GM12878 (cell line): Measurements from ENCODE around the gene ITPKB. TPM values are rescaled to one million over a fixed set of nuclear protein-coding genes. Genes with fewer than 3 reads are reported as not detected.

ENCODE experiments used
- ATAC-seq: fragments of 200-7000 bp; cut with Tn5 transposase; 3 replicates; pipeline ENCODE4 v1.9.1; 2020; ENCODE audit warnings: mild to moderate bottlenecking, moderate library complexity
- BruUV-seq: library from RNA; stranded (reverse); fragments of 400-500 nt; replicated peaks from 2 replicates; lab custom pipeline; 2021; lab: Mats Ljungman, UMichigan
- CTCF ChIA-PET: fragments of 300-600 bp; sonication (Branson Sonifier 250); formaldehyde crosslinking; extraction: SDS; loops from one replicate; lab custom pipeline; 2021; ENCODE audit warnings: inconsistent platforms; lab: Yijun Ruan, JAX
- POLR2A ChIA-PET: fragments of 350-600 bp; formaldehyde crosslinking; extraction: SDS; loops from one replicate; lab custom pipeline; 2021; ENCODE audit warnings: inconsistent platforms; lab: Charles Lee
- RAD21 ChIA-PET: fragments of 300-600 bp; sonication (Branson Sonifier 250); formaldehyde crosslinking; loops from one replicate; lab custom pipeline; 2023; ENCODE audit warnings: antibody characterized with exemption; ENCODE audit not compliant: unreplicated experiment; lab: Charles Lee
- SMC1A ChIA-PET: fragments of 300-600 bp; sonication (Branson Sonifier 250); formaldehyde crosslinking; loops from one replicate; lab custom pipeline; 2023; ENCODE audit not compliant: unreplicated experiment, uncharacterized antibody; lab: Charles Lee
- DNase-seq: peaks from one replicate; pipeline ENCODE4 v3.0.0-alpha.2; 2011; ENCODE audit warnings: low read depth, low spot score
- FAIRE-seq: peaks from 3 replicates; lab custom pipeline; 2011; peaks lifted over from hg19 to GRCh38; lab: Jason Lieb, UNC
- H2AFZ ChIP-seq: 2 replicates; pipeline ENCODE4 v1.6.0; 2011; ENCODE audit warnings: low read depth, low read length, control low read depth; ENCODE audit not compliant: control insufficient read depth
- H3K27ac ChIP-seq: 2 replicates; pipeline ENCODE4 v1.5.1; 2011; ENCODE audit warnings: control low read depth; ENCODE audit not compliant: control insufficient read depth, insufficient read depth
- H3K27me3 ChIP-seq, 2 experiments: replicated peaks in 1 of 2; 2 replicates each; pipeline versions ENCODE4 v1.6.0 to v1.6.1; 2011; ENCODE audit warnings: low read length in 1 of 2; ENCODE audit not compliant: control insufficient read depth in 2 of 2, insufficient read depth in 2 of 2
- H3K36me3 ChIP-seq, 2 experiments: 2 replicates each; pipeline ENCODE4 v1.5.1; 2011; ENCODE audit warnings: low read length in 1 of 2; ENCODE audit not compliant: control insufficient read depth in 2 of 2, insufficient read depth in 2 of 2
- H3K4me1 ChIP-seq: 2 replicates; pipeline ENCODE4 v1.6.1; 2011; ENCODE audit warnings: mild to moderate bottlenecking, low read length, moderate library complexity, mixed read lengths; ENCODE audit not compliant: control insufficient read depth, insufficient read depth
- H3K4me2 ChIP-seq: 2 replicates; pipeline ENCODE4 v1.6.0; 2011; ENCODE audit warnings: control low read depth; ENCODE audit not compliant: control insufficient read depth, insufficient read depth
- H3K4me3 ChIP-seq: fragments of 200-600 bp; sonication (generic); 2 replicates; pipeline ENCODE4 v1.5.1; 2016
- H3K79me2 ChIP-seq: 2 replicates; pipeline ENCODE4 v1.6.0; 2011; ENCODE audit warnings: low read length; ENCODE audit not compliant: control insufficient read depth, insufficient read depth
- H3K9ac ChIP-seq: 2 replicates; pipeline ENCODE4 v1.8.0; 2011; ENCODE audit warnings: low read length, control low read depth, mixed read lengths; ENCODE audit not compliant: control insufficient read depth, insufficient read depth
- H3K9me3 ChIP-seq: replicated peaks from 3 replicates; pipeline ENCODE4 v1.5.1; 2011; ENCODE audit warnings: mild to moderate bottlenecking, low read length; ENCODE audit not compliant: control insufficient read depth, insufficient read depth
- H4K20me1 ChIP-seq: 2 replicates; pipeline ENCODE4 v1.6.0; 2011; ENCODE audit not compliant: control insufficient read depth, insufficient read depth
- BACH1 ChIP-seq: fragments of 450-650 bp; IDR thresholded peaks from 2 replicates; pipeline ENCODE4 v1.6.1; 2017; ENCODE audit warnings: mild to moderate bottlenecking, borderline replicate concordance
- MXI1 ChIP-seq: fragments of 150-350 bp; IDR thresholded peaks from 2 replicates; pipeline ENCODE4 v1.6.1; 2011; ENCODE audit warnings: low read depth, mild to moderate bottlenecking, inconsistent platforms, low read length, improper control_type of control experiment
- NFIC ChIP-seq: IDR thresholded peaks from 2 replicates; pipeline ENCODE4 v1.6.1; 2012; ENCODE audit warnings: low read depth, mild to moderate bottlenecking, inconsistent platforms, low read length, moderate library complexity
- NR2C2 ChIP-seq: IDR thresholded peaks from 2 replicates; pipeline ENCODE4 v1.6.1; 2011; ENCODE audit warnings: borderline replicate concordance, low read depth; ENCODE audit not compliant: control insufficient read depth, insufficient read length
- POLR2AphosphoS2 ChIP-seq: IDR thresholded peaks from 2 replicates; pipeline ENCODE4 v1.6.1; 2011; ENCODE audit warnings: low read depth, mild to moderate bottlenecking, low read length, improper control_type of control experiment, moderate library complexity
- RUNX3 ChIP-seq: IDR thresholded peaks from 2 replicates; pipeline ENCODE4 v1.6.1; 2012; ENCODE audit warnings: low read length, inconsistent platforms
- WGBS: methylation state at CpG from one replicate; pipeline ENCODE4 v1.1.6; 2016; ENCODE audit warnings: low lambda C conversion rate; ENCODE audit not compliant: insufficient replicate concordance, insufficient coverage; ENCODE audit errors: missing lambda C conversion rate; 5-methylcytosine and 5-hydroxymethylcytosine counted together
- in situ Hi-C: fragments of 300-500 bp; cut with MboI; formaldehyde crosslinking; loops from 9 replicates; pipeline ENCODE4 v1.14.3; 2018; ENCODE audit warnings: mixed read lengths
- intact Hi-C: fragments of 100-400 bp; cut with micrococcal nuclease; formaldehyde crosslinking; loops from one replicate; pipeline ENCODE4 v1.14.2; 2022; ENCODE audit not compliant: unreplicated experiment
- polyA plus RNA-seq, 11 experiments: library from polyadenylated mRNA; depleted of rRNA in 4 of 11; unstranded in 6 of 11; stranded (reverse) in 5 of 11; fragments of >200 nt; fragmentation: Nextera tagmentation in 4 of 11; fragmentation: Illumina TruSeq in 1 of 11; extraction: Ambion mirVana in 4 of 11; extraction: Trizol in 1 of 11; gene quantifications; 1 replicate in 1 of 11; 2 replicates in 10 of 11; pipeline versions ENCODE4 v1.2.1 to v1.2.3, GENCODE V29; 2011 to 2016; ENCODE audit warnings: inconsistent platforms in 2 of 11, missing spikeins in 2 of 11, low read depth in 1 of 11
- total RNA-seq, 4 experiments: library from RNA; depleted of rRNA in 3 of 4; stranded (reverse); fragments of >200 nt in 3 of 4; fragmentation: Illumina TruSeq in 1 of 4; extraction: Trizol in 1 of 4; gene quantifications; 2 replicates each; pipeline versions ENCODE4 v1.2.1 to v1.2.3, GENCODE V29; 2013 to 2021

Gene ITPKB
- total and polyA plus RNA-seq, 10 of the 15 experiments (the other 5 are each of a cell fraction or from before 2014, with no cell fraction given) = 1.3 to 38.7 (median 12.9) TPM

- Histone ChIP-seq H3K27ac (peak overlapping the region; percentile 41), H2AFZ (no peak overlapping the region), H3K4me1 (peaks cover 70% of the 10 kb centered on the region), H3K9me3 (no peaks in the 10 kb centered on the region), H3K9ac (no peak overlapping the region), H4K20me1 (0 out of 2 replicates have a peak, but pooled peaks cover 2% of the 10 kb centered on the region), H3K27me3 (no peaks in the 10 kb centered on the region), H3K36me3 (peaks cover 0 to 2% of the 10 kb centered on the region in 2 experiments; a peak in 2 of 4 replicates), H3K4me3 (no peak overlapping the region)
- TSS peak; percentile 42 for BruUV-seq
- in situ Hi-C loops = no loop called here
- ATAC-seq = no peak
- 71% methylated on average over 2 of the region's 2 CpGs for WGBS
- TF ChIP-seq RUNX3 (peak; percentile 21; the same call in 1 of the 2 replicates), NFIC (peak; percentile 39; the same call in 1 of the 2 replicates), MXI1 (no peak), BACH1 (no peak), NR2C2 (no peak), POLR2AphosphoS2 (no peak)
- TF ChIP-seq, all 136 proteins: peak for 2
- ChIA-PET RAD21 (interaction anchor here (0.9 to 4.7 kb wide), 15 partner anchors 8 to 203 kb away, joined by 3 to 30 read pairs (median 4); partner anchors contain the start of gene ITPKB), CTCF (interaction anchor here (0.8 to 4.2 kb wide), 4 partner anchors 9 to 115 kb away, joined by 3 to 19 read pairs (median 3); no protein-coding TSS in a partner anchor), SMC1A (interaction anchor here (0.7 to 8.6 kb wide), 15 partner anchors 10 to 147 kb away, joined by 3 to 67 read pairs (median 4); partner anchors contain the start of gene ITPKB), POLR2A (interaction anchor here (1.0 to 4.1 kb wide), 6 partner anchors 9 to 24 kb away, joined by 3 to 21 read pairs (median 7); no protein-coding TSS in a partner anchor)
- no peak for DNase-seq
- Histone ChIP-seq H3K79me2 (peaks cover 32% of the 10 kb centered on the region), H3K4me2 (peak overlapping the region; percentile 78)
- no peak for FAIRE-seq
- intact Hi-C loops = no loop called here
Measured at GRCh38 chr1:226679262-226679661, 59.8 kb downstream of the ITPKB start.
